Activated T-cell treated with anti-CD3 and anti-CD28 coated beads for 48 hours (primary cell): ENCODE measurements around the gene CHN2.
A peak's percentile ranks its signal among the peaks of the same experiment; 100 is the strongest.

Experiments
- DNase-seq: peaks from one replicate; pipeline ENCODE4 v3.0.0-alpha.2; 2020; ENCODE audit warnings: low read depth

Gene CHN2

DNA sequence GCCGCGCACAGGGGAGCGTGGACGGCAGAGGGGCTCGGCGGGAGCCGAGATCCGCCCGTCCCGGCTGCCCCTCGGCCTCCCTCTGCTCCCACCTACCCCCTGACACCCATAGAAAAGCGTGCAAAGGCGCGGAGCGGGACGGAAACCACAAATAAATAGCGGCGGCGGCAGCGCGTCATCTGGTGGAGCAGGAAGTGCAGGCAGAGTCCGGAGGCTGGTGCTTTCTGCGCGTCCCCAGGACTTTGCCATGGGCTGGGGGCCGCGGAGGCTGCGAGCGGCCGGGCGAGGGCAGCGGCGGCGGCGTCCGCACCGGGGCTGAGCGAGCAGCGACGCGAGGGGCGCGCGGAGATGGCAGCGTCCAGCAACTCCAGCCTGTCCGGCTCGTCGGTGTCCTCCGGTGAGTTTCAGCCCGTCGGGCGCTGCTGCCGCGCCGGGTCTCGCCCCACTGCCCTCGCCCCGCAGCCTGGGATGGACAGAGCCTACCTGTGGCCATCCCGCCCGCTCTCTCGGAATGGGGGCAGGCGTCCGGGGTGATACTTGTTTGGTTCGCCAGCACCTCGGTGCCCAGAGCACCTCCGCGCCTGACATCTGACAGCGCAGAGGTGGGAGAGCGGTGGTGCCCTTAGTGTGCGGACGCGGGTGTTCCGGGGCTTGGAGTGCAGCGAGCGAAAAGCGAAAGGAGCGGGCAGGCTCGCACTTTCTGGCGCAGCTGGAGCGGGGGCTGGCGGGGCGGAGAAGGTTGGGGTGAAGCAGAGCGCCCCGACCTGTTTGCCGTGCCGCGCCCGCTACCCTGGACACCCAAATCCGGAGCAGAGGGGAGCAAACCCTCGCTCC lies at the start of gene CHN2:
TSS of gene CHN2 (plus strand) at position 182 of the 834 bp plus-strand sequence.
- DNase-seq: peak; percentile 30

DNA sequence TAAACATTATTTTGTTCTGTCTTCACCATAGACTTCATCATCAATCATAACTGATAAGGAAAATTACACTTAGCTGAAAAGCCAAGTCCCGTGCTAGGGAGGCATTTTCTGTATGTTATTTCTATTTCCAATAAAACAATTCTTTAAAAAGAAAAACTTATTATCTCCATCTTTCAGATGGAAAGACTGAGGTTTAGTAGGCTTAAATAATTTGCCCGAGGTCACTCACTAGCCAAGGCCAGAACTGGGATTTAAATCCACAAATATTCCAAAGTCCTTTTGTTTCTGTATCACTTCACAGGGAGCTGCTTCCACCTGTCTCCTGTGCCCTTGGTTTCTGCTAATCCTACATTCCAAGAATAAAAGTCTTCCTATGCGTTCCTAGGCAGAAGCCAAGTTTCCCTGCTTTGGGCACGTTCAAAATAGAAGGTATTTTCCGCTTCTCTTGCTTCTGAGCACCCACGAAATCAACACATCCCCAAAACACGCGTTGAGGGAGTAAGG lies 49.0 kb upstream of the CHN2 start:
- DNase-seq: no peak

- no peak for DNase-seq
These were observed 48.4 kb upstream of the CHN2 start, which contains the start of gene CPVL for GRCh38 chr7:29146057-29146706. Gene CPVL, minus strand, starts transcription at chr7:29146537. Its CDS starts 25,476 bp downstream, at chr7:29121061.

GRCh38 chr7:29146888-29147609 lies 47.5 kb upstream of the CHN2 start:
- no peak for DNase-seq

DNA sequence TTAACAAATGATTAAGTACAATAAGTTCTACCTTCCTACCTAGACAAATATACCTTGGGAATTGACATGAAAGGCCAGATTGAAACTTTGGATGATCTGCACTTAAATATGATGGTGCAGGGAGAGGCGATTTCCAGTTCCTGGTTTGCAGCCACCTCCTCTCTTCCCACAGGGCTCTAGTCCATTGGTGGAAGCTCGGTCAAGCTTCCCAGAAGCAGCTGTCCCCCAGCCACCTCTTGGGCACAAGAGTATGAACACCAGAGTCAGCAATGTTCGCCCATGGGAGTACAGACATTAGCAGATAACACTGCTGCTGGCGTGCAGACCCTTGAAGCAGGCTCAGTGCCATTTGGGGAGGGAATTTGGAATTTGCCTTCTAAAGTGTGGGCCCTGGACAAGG lies 46.8 kb upstream of the CHN2 start:
- DNase-seq: no peak

DNA sequence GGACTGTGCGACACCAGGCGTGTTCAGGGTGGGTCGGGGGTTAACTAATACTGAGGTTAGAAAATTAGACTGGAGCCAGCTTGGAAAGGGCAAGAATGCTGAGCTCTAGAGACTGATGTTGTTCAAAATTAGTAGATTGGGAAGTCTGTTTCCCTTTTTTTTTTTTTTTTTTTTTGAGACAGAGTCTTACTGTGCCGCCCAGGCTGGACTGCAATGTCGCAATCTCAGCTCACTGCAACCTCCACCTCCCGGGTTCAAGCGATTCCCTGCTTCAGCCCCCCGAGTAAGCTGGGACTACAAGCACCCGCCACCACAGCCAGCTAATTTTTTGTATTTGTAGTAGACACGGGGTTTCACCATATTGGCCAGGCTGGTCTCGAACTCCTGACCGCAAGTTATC lies 45.5 kb upstream of the CHN2 start:
- no peak for DNase-seq

DNA sequence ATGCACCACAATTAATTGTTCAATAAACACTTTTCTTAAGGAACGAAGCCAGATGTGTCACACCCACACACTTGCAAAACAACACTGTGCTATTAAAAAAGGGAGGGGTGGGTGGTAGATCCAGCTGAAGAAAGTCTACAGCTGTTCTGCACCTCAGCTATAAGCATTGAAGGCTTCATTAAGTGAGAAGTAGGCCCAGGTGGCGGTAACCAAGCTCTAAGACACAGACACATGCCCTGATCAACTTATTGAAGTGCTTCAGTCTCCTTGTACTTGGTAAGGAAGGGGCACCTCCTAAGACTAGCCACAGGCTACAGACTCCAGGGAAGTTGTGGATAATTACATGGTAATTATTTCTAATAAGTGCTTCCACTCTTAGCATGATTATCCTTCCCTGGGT lies 43.7 kb upstream of the CHN2 start:
- no peak for DNase-seq

DNA sequence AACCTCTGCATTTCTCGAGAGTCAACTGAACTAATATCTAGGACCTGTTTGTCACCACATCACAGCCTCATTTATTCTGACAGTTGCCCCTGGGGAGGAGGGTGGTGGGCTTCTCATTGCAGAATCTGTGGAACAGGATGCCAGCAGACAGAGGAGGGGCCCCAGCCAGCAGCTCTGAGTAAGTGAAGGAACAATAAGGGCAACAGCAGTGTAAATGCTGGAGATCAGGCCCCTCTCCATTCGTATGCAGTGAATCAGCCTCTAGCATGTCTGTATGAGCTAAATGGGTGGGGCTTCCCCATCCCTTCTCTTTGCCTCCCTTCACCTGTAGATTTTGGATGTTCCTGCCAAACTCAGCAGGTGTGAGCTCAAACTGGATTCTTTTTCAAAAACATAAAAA lies 40.5 kb upstream of the CHN2 start:
- DNase-seq: no peak

DNA sequence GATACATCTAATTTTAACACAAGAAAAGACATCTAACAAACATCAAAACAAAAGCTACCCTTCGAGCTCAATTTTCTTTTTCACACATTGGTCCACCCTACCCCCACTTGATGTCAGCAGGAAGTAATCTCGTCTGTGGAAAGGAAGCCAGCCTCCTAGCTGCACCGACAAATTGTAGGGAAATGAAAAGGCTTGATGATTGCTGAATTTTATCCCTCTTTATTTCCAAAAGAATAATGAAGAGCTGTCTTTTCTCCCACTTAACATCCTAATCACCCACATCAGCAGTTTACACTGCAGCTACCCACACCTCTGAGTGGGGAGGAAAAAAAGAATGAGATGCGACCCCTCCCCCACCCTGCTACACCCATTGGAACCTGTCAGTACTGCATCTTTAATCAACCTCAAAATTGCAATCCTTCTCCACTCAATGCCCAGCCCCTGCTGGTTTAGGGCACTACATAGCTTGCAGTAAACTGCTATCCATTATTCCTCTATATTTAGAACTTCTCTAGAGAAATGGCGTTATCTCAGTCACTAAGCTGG lies 37.6 kb upstream of the CHN2 start:
- DNase-seq: no peak

DNA sequence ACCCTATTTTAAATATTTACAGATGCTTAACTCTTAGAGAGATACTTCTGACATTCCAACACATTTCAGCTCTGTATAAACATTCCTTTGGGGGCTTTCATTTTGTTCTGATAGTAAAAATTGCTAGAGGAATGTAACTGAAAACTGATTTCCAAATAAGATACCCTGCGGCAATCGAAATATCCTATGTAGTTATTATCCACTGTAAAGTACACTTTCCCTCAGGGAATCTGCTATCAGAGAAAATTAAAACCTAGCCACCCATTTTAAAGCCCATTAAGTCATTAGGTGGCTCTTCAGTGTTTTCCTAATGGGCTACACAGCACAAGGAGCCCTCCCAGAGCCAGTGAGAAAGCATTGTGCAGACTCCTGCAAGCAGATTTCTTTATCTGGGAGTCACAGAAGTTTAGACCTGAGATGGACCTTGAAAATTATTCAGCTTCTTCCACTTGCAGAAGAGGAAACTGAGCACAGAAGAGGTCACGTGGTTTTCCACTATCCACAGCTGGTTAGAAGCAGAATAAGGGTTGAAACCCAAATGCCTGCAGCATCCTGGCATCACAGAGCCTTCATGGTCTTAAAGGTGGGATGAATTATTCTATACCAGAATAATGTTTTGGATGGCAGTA lies 35.7 kb upstream of the CHN2 start:
- DNase-seq: no peak

DNA sequence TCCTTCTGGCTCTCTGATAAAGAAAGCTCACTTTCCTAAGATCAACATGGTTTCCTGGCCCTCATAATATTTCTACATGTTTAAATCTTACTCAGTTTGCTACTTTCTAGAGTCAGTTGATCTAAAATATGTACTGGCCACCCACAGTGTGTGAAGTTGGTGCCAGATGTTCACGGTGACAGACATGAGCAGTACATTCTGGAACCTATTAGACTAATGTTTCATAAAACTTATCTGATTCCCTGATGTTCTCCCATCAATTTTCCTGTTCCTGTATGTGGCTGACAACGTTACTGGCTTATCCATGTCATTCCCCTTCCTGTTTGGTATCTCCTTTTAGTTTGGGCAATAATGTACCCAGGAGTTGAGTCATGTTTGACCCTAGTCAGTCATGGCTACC lies 34.5 kb upstream of the CHN2 start:
- DNase-seq: no peak

- DNase-seq: no peak
These were observed 33.3 kb upstream of the CHN2 start for GRCh38 chr7:29161231-29161630.

- no peak for DNase-seq
These were observed 32.0 kb upstream of the CHN2 start for GRCh38 chr7:29162577-29162976.

- no peak for DNase-seq
These were observed 30.7 kb upstream of the CHN2 start for GRCh38 chr7:29163854-29164253.

GRCh38 chr7:29167721-29168120 lies 26.9 kb upstream of the CHN2 start:
- no peak for DNase-seq

- DNase-seq: no peak
These were observed 23.8 kb upstream of the CHN2 start for GRCh38 chr7:29170781-29171180.

DNA sequence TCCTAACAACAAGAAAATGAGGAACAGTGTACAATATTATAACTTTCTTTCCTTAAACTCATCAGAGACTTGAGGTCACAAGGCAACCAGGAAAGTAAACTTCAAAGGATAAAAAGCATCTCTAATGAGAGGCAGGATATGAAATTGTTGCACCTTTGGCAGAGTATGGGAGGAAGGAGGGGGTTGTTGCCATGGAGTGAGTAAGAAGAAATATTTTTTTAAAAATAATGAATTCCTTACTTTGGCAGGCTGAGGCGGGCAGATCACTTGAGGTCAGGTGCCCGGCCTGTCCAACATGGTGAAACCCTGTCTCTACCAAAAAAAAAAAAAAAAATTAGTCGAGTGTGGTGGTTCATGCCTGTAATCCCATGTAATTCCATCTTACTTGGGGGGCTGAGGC lies 21.1 kb upstream of the CHN2 start:
- no peak for DNase-seq

DNA sequence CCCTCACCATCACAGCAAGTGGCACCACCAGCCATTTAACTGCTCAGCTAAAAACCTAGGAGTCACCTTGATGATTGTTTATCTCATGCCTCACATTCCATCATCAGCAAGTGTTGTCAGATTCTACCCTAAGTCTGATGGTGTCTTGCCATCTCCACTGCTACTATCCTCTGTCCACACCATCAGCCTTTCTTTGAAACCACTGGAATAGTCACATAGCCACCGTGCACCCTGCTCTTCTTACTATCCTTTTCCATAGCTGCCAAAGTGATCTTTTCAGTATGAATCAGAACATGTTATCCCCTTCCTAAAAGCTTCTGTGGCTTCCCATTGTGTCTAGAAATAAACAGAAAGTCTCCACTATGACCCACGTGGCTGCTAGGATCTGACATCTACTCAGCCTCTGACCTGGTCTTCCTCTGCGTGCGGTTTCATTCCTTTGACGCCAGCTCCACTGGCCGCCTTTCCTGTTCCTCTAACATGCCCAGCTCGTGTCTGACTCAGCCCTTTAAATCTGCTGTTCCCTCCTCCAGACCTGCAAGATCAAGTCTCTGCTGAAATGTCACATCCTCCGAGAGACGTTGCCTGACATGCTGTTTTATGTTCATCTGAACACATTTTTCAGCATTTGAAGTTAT lies 16.5 kb upstream of the CHN2 start:
- DNase-seq: peak; percentile 12

GRCh38 chr7:29179115-29179514 lies 15.5 kb upstream of the CHN2 start:
- DNase-seq: no peak

DNA sequence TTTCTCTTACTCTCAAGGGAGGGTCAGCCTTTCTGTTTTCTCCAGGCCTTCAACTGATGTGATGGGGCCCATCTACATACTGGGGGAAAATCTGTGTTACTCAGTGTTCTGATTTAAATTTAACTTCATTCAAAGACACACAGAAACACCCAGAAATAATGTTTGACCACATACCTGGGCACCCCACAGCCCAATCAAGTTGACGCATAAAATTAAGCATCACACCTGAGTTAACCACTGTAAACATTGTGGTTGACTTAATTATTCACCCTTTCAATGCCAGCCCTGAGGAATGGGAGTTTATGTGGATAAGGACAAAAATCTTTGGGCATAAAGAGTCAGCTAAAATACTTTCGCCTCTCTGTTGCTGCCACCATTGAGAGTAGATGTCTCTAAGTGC lies 10.0 kb upstream of the CHN2 start:
- no peak for DNase-seq

DNA sequence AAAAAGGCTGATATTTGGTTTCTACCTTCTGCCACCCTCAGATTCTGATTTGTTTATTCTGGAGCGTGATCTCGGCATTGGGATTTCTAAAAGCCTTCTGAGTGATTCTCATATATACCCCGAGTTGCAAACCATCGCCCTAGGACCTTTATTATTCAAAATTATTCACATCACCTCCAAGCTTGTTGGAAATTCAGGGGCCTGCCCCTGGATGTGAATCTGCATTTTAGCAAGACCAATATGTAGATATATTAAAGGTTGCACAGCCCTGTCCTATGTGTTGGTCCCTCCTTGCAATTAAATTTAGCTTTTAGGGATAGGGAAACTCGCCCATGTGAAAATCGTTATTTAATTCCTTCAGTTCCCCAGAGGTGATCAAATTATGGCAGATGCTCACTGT lies 9.0 kb upstream of the CHN2 start:
- DNase-seq: no peak
